ENCODE results near the gene OBSL1.

DNA sequence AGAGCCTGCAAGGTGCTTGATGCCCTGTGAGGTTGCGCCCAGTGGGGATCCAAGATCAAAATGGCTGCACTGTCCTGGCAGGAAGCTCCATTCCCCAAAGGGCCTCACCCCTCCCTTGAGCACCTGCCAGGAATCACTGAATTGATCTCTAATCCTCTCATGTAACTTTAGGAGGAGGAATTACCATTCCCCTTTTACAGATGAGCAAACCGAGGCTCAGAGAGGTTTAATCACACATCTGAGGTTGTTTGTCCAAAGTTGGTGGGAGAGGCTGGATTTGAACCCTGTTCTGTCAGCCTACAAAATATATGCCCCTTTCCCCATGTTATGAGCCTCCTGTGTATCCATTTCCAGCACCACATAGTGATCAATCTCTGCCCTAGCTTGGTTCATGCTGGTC is 46.5 kb downstream of the OBSL1 start:
- TF ChIP-seq CTCF (conservative IDR thresholded peaks at IDR 0.05; ENCODE audit: low read length) (no peak), EZH2phosphoT487 (IDR thresholded peaks at IDR 0.05; ENCODE audit: borderline replicate concordance) (no peak)
